HL-60 (cell line): ENCODE data around the gene TMEM63B.

Source experiments
- TF ChIP-seq, protein P1 (sequence below): IDR thresholded peaks from one replicate; pipeline ENCODE4 v1.5.1; 2011; ENCODE audit warnings: low read length, control low read depth, inconsistent platforms; ENCODE audit not compliant: insufficient read depth
- TF ChIP-seq, protein P2 (sequence below): IDR thresholded peaks from 2 replicates; pipeline ENCODE4 v1.6.1; 2012; ENCODE audit warnings: low read depth; ENCODE audit not compliant: insufficient replicate concordance

DNA sequence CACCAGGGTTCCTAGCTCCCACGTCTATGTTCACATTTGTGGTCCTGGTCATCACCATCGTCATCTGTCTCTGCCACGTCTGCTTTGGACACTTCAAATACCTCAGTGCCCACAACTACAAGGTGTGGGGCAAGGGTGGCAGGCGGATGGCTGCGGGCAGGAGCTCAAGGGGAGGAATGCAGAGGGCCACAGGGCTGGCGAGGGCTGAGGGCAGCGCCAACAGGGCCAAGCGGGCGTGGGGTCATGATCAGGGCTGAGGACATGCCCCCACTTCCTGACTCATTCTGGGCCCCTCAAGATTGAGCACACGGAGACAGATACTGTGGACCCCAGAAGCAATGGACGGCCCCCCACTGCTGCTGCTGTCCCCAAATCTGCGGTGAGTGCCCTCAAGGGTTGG is 26.7 kb downstream of the TMEM63B start:
- TF ChIP-seq, protein P1, sequence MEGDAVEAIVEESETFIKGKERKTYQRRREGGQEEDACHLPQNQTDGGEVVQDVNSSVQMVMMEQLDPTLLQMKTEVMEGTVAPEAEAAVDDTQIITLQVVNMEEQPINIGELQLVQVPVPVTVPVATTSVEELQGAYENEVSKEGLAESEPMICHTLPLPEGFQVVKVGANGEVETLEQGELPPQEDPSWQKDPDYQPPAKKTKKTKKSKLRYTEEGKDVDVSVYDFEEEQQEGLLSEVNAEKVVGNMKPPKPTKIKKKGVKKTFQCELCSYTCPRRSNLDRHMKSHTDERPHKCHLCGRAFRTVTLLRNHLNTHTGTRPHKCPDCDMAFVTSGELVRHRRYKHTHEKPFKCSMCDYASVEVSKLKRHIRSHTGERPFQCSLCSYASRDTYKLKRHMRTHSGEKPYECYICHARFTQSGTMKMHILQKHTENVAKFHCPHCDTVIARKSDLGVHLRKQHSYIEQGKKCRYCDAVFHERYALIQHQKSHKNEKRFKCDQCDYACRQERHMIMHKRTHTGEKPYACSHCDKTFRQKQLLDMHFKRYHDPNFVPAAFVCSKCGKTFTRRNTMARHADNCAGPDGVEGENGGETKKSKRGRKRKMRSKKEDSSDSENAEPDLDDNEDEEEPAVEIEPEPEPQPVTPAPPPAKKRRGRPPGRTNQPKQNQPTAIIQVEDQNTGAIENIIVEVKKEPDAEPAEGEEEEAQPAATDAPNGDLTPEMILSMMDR = no peak
- TF ChIP-seq, protein P2, sequence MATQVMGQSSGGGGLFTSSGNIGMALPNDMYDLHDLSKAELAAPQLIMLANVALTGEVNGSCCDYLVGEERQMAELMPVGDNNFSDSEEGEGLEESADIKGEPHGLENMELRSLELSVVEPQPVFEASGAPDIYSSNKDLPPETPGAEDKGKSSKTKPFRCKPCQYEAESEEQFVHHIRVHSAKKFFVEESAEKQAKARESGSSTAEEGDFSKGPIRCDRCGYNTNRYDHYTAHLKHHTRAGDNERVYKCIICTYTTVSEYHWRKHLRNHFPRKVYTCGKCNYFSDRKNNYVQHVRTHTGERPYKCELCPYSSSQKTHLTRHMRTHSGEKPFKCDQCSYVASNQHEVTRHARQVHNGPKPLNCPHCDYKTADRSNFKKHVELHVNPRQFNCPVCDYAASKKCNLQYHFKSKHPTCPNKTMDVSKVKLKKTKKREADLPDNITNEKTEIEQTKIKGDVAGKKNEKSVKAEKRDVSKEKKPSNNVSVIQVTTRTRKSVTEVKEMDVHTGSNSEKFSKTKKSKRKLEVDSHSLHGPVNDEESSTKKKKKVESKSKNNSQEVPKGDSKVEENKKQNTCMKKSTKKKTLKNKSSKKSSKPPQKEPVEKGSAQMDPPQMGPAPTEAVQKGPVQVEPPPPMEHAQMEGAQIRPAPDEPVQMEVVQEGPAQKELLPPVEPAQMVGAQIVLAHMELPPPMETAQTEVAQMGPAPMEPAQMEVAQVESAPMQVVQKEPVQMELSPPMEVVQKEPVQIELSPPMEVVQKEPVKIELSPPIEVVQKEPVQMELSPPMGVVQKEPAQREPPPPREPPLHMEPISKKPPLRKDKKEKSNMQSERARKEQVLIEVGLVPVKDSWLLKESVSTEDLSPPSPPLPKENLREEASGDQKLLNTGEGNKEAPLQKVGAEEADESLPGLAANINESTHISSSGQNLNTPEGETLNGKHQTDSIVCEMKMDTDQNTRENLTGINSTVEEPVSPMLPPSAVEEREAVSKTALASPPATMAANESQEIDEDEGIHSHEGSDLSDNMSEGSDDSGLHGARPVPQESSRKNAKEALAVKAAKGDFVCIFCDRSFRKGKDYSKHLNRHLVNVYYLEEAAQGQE = no peak
